Activated naive CD8-positive, alpha-beta T cell treated with anti-CD3 and anti-CD28 coated beads, Interleukin-2, amount 10 ng/mL, durations not matched to agents 7 days and 5 days (primary cell): ENCODE data around the gene POLR3G. TPM values are rescaled to one million over a fixed set of nuclear protein-coding genes. Genes with fewer than 3 reads are reported as not detected.
A peak's percentile ranks its signal among the peaks of the same experiment; 100 is the strongest.

Experiments used
- ATAC-seq: fragments of 150-1000 bp; cut with Tn5 transposase; one replicate; pipeline ENCODE4 v1.10.0; 2021; ENCODE audit warnings: low read depth, moderate library complexity
- POLR2A ChIA-PET: fragments of 350-600 bp; sonication (Branson Sonifier 250); formaldehyde crosslinking; loops from one replicate; lab custom pipeline; 2021; ENCODE audit warnings: antibody characterized with exemption; lab: Charles Lee
- DNase-seq: peaks from one replicate; pipeline ENCODE4 v3.0.0; 2021
- H3K27ac Mint-ChIP-seq: one replicate; pipeline ENCODE4 v1.8.0; 2022; ENCODE audit warnings: mild to moderate bottlenecking, mixed read lengths
- H3K27me3 Mint-ChIP-seq: one replicate; pipeline ENCODE4 v1.8.0; 2022; ENCODE audit warnings: mild to moderate bottlenecking, moderate library complexity, mixed read lengths
- H3K36me3 Mint-ChIP-seq: one replicate; pipeline ENCODE4 v1.8.0; 2021; ENCODE audit warnings: mild to moderate bottlenecking, mixed read lengths
- H3K4me1 Mint-ChIP-seq: one replicate; pipeline ENCODE4 v1.8.0; 2021; ENCODE audit warnings: mixed read lengths
- H3K4me3 Mint-ChIP-seq: one replicate; pipeline ENCODE4 v1.8.0; 2022; ENCODE audit warnings: mild to moderate bottlenecking, moderate library complexity, mixed read lengths
- H3K9me3 Mint-ChIP-seq: one replicate; pipeline ENCODE4 v1.8.0; 2021; ENCODE audit warnings: mixed read lengths
- total RNA-seq, 2 experiments: library from RNA; stranded (reverse); gene quantifications; one replicate each; pipeline ENCODE4 v1.2.3, GENCODE V29; 2021

The POLR3G gene
- total RNA-seq, 2 experiments from 2014 or later = 2.8 to 3.7 TPM

DNA sequence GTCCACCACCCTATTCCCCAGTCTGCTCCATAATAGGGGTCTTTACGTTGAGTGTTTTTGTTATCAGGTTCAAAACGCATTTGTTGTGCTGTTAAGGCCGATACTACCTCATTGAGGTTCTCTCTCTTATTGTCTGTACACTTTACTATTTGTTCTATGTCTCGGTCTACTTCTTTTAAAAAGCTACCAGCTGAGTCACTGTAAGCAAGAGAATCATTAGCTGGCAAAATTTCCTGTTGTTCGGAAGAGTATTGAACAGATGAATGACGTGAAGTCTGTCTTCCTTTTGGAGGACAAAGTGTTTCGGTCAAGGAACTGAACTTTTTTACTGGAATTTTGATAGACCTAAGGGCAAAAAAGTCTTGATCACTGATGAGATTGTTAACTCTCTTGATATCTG is 44.4 kb downstream of the POLR3G start:
- Mint-ChIP-seq H3K4me3 (no peak overlapping the region), H3K4me1 (peaks cover 12% of the 10 kb centered on the region), H3K27me3 (no peaks in the 10 kb centered on the region), H3K27ac (no peak overlapping the region), H3K36me3 (peaks cover 33% of the 10 kb centered on the region), H3K9me3 (no peaks in the 10 kb centered on the region)
- ATAC-seq (no peak), DNase-seq (no peak)
- POLR2A ChIA-PET = interaction anchor here (1.4 kb wide), 1 partner anchor 10 kb away, joined by 3 read pairs; no protein-coding TSS in a partner anchor

DNA sequence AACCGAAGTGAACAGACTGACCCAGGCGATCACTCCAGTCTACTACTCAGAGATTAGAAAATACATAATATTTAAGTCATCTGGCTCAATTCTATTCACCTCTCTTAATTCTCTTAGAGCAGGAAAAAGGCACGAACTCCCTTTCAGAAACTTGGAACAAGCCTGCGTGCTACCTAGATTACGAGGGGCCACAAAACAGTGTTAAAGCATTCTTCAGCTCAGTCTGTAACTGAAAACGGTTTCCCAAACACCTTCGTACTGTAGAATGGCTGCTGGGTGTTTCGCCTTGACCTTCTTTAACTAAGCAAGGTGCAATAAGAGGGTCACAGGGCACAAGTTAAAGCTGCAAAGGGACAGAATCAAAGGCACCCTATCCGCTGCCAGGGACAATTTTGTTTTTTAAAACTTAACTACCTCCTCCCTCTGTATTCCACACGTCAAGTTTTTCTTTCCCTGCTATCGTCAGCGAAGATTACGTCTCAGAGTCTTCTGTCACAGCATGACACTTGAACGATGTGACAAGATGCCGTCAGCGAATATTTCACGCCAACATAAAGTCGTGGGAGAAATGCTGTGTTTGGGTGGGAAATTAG is 54.0 kb downstream of the POLR3G start:
- POLR2A ChIA-PET = interaction anchor here (0.7 to 2.3 kb wide), 3 partner anchors 9 to 119 kb away, joined by 3 to 21 read pairs (median 14); partner anchors contain the start of genes CETN3, MBLAC2 and POLR3G

DNA sequence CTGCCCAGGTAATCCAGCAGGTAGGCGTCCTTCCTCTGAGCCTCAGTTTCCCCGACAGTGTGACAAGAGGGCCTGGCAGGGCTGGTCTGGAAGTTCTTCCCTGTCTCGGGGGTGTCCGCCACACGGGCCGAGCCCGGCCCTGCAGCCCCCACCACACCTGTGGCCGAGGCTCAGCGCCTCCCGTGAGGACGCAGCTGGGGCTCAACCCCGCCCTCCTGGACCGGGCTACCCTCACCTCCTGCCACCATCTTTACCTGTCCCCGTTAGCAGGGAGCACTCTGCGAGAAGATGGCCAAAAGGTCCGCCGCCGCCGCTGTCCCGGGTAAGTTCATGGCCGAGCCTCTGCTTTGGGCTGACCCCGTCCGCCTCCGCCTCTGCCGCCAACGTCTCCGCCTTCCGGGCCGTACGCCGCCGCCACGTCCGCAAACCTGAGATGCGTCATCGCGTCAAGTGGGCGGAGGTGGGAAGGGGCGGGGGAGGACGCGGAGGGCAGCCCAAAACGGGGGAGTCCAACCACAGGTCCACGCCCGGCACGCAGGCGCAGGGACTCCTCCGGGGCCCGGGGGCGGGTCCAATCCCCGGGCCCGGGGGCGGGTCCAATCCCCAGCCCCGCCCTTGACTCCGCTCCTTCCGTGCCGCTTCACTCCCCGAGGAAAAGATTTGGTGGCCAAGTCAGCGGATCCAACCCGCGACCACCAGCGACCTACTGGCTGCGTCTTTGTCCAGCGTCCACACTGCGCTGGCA is 54.7 kb downstream of the POLR3G start, which contains the start of gene LYSMD3:
Gene LYSMD3, minus strand, starts transcription at position 391 of the 745 bp plus-strand sequence. CDS start 4,295 bp downstream, outside the sequence.
- H3K4me1 Mint-ChIP-seq = peaks cover 17% of the 10 kb centered on the region
- ATAC-seq = peak; percentile 95
- POLR2A ChIA-PET = interaction anchor here (0.7 to 2.3 kb wide), 4 partner anchors 10 to 120 kb away, joined by 3 to 21 read pairs (median 8); partner anchors contain the start of genes CETN3, MBLAC2 and POLR3G
- peaks cover 15% of the 10 kb centered on the region for H3K27me3 Mint-ChIP-seq
- H3K4me3 Mint-ChIP-seq = peak within 1 kb of the TSS; percentile 99
- DNase-seq = peak; percentile 95
- no peaks in the 10 kb centered on the region for H3K9me3 Mint-ChIP-seq
- peak within 1 kb of the TSS; percentile 97 for H3K27ac Mint-ChIP-seq
- H3K36me3 Mint-ChIP-seq = peaks cover 14% of the 10 kb centered on the region

More for the DNA sequence above, 54.0 kb downstream of the POLR3G start:
- Mint-ChIP-seq H3K9me3 (no peaks in the 10 kb centered on the region), H3K4me3 (peak overlapping the region; percentile 99), H3K4me1 (peaks cover 17% of the 10 kb centered on the region), H3K27me3 (peaks cover 9% of the 10 kb centered on the region), H3K36me3 (peaks cover 15% of the 10 kb centered on the region), H3K27ac (peak overlapping the region; percentile 89)
- no peak for ATAC-seq
- DNase-seq = peak; percentile 23

GRCh38 chr5:90529939-90530677 is 55.4 kb downstream of the POLR3G start:
- H3K27ac Mint-ChIP-seq = peak overlapping the region; percentile 97
- peaks cover 15% of the 10 kb centered on the region for H3K27me3 Mint-ChIP-seq
- H3K4me3 Mint-ChIP-seq = peak overlapping the region; percentile 99
- peaks cover 9% of the 10 kb centered on the region for H3K36me3 Mint-ChIP-seq
- peaks cover 17% of the 10 kb centered on the region for H3K4me1 Mint-ChIP-seq
- ATAC-seq (peak; percentile 62), DNase-seq (no peak)
- POLR2A ChIA-PET = interaction anchor here (1.0 to 2.3 kb wide), 3 partner anchors 55 to 120 kb away, joined by 3 to 21 read pairs (median 14); partner anchors contain the start of genes CETN3, MBLAC2 and POLR3G
- no peaks in the 10 kb centered on the region for H3K9me3 Mint-ChIP-seq

- H3K4me3 Mint-ChIP-seq = no peak overlapping the region
- POLR2A ChIA-PET = no interaction called here
These were observed 56.2 kb downstream of the POLR3G start for GRCh38 chr5:90530736-90531487.

DNA sequence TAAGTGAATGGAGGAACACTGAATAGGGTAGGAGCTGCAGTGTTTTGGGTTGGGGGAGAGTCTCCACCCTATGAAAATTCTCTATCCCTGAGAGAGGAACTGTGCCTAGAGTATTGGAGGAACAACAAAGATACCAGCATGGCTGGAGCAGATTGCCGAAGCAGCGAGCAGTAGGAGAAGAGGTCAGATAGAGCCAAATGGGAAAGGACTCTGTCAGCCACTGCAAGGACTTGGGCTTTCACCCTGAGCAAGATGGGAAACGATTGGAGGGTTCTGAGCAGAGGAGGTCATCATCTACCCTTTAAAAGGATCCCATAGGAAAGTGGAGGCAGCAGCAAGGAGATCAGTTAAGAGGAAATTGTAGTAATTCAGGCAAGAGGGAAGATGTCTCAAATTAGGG is 59.1 kb downstream of the POLR3G start:
- no peaks in the 10 kb centered on the region for H3K36me3 Mint-ChIP-seq
- no peaks in the 10 kb centered on the region for H3K4me1 Mint-ChIP-seq
- no peaks in the 10 kb centered on the region for H3K9me3 Mint-ChIP-seq
- H3K27me3 Mint-ChIP-seq = peaks cover 19% of the 10 kb centered on the region
- no peak overlapping the region for H3K4me3 Mint-ChIP-seq
- DNase-seq (no peak), ATAC-seq (no peak)
- POLR2A ChIA-PET = no interaction called here
- no peak overlapping the region for H3K27ac Mint-ChIP-seq

More at GRCh38 chr5:90530736-90531487, 56.2 kb downstream of the POLR3G start:
- Mint-ChIP-seq H3K9me3 (no peaks in the 10 kb centered on the region), H3K27me3 (peaks cover 19% of the 10 kb centered on the region), H3K4me1 (peaks cover 15% of the 10 kb centered on the region), H3K36me3 (peaks cover 9% of the 10 kb centered on the region), H3K27ac (no peak overlapping the region)
- ATAC-seq (no peak), DNase-seq (no peak)

GRCh38 chr5:90534922-90535321 is 60.3 kb downstream of the POLR3G start:
- H3K27me3 Mint-ChIP-seq = peaks cover 30% of the 10 kb centered on the region
- H3K9me3 Mint-ChIP-seq = no peaks in the 10 kb centered on the region
- H3K4me3 Mint-ChIP-seq = no peak overlapping the region
- DNase-seq = no peak
- H3K4me1 Mint-ChIP-seq = no peaks in the 10 kb centered on the region
- ATAC-seq = no peak
- H3K27ac Mint-ChIP-seq = no peak overlapping the region
- H3K36me3 Mint-ChIP-seq = no peaks in the 10 kb centered on the region
- POLR2A ChIA-PET = no interaction called here

GRCh38 chr5:90542827-90543519 is 68.3 kb downstream of the POLR3G start:
- no peak for ATAC-seq
- H3K4me1 Mint-ChIP-seq = no peaks in the 10 kb centered on the region
- POLR2A ChIA-PET = no interaction called here
- no peak for DNase-seq
- H3K9me3 Mint-ChIP-seq = no peaks in the 10 kb centered on the region
- no peaks in the 10 kb centered on the region for H3K36me3 Mint-ChIP-seq
- peaks cover 26% of the 10 kb centered on the region for H3K27me3 Mint-ChIP-seq
- H3K4me3 Mint-ChIP-seq = no peak overlapping the region
- no peak overlapping the region for H3K27ac Mint-ChIP-seq

DNA sequence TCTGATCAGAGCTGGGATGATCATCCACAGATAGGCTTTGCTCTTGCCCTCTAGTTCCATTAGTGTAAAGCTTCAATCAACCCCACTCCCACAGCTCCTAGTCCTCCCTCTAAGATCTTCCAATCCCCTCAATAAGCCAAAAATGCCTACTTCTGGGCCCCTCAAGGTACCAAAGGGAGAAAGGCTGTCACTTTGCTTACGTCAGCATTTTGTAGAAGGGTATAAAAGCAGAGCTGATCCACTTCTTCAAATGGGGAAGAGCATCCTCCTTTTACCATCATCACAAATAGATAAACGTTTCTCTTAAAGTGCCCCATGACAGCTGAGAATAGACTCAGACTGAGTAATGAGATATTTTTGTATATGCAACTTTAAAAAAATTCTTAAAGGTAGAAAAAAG is 70.8 kb downstream of the POLR3G start:
- Mint-ChIP-seq H3K4me3 (no peak overlapping the region), H3K36me3 (no peaks in the 10 kb centered on the region), H3K4me1 (no peaks in the 10 kb centered on the region), H3K27me3 (peaks cover 18% of the 10 kb centered on the region), H3K27ac (no peak overlapping the region), H3K9me3 (no peaks in the 10 kb centered on the region)
- DNase-seq = no peak
- no peak for ATAC-seq
- POLR2A ChIA-PET = no interaction called here

GRCh38 chr5:90546216-90546837 is 71.7 kb downstream of the POLR3G start:
- POLR2A ChIA-PET = no interaction called here
- no peaks in the 10 kb centered on the region for H3K4me1 Mint-ChIP-seq
- H3K36me3 Mint-ChIP-seq = no peaks in the 10 kb centered on the region
- H3K27ac Mint-ChIP-seq = no peak overlapping the region
- H3K4me3 Mint-ChIP-seq = no peak overlapping the region
- no peak for DNase-seq
- no peaks in the 10 kb centered on the region for H3K9me3 Mint-ChIP-seq
- peaks cover 18% of the 10 kb centered on the region for H3K27me3 Mint-ChIP-seq
- no peak for ATAC-seq

GRCh38 chr5:90547072-90547536 is 72.4 kb downstream of the POLR3G start:
- H3K27me3 Mint-ChIP-seq = peaks cover 22% of the 10 kb centered on the region
- H3K27ac Mint-ChIP-seq = no peak overlapping the region
- H3K4me1 Mint-ChIP-seq = no peaks in the 10 kb centered on the region
- DNase-seq = no peak
- H3K9me3 Mint-ChIP-seq = no peaks in the 10 kb centered on the region
- ATAC-seq = no peak
- POLR2A ChIA-PET = no interaction called here
- H3K4me3 Mint-ChIP-seq = no peak overlapping the region
- no peaks in the 10 kb centered on the region for H3K36me3 Mint-ChIP-seq
